IMR-90 (cell line): ENCODE measurements around the gene PPHLN1. TPM values are rescaled to one million over a fixed set of nuclear protein-coding genes. Genes with fewer than 3 reads are reported as not detected.

Experiments used
- ATAC-seq: fragments of 200-7000 bp; cut with Tn5 transposase; 2 replicates; pipeline ENCODE4 v1.9.1; 2020; ENCODE audit warnings: low read depth, mild to moderate bottlenecking, moderate library complexity
- BruUV-seq: library from RNA; stranded (reverse); fragments of 400-500 nt; replicated peaks from 2 replicates; lab custom pipeline; 2021; lab: Mats Ljungman, UMichigan
- CTCF ChIA-PET: fragments of 300-600 bp; formaldehyde crosslinking; extraction: SDS; loops from one replicate; lab custom pipeline; 2021; ENCODE audit warnings: antibody characterized with exemption; lab: Yijun Ruan, JAX
- POLR2A ChIA-PET: fragments of 300-600 bp; sonication (Branson Sonifier 250); formaldehyde crosslinking; loops from one replicate; lab custom pipeline; 2022; ENCODE audit warnings: antibody characterized with exemption; ENCODE audit not compliant: unreplicated experiment; lab: Charles Lee
- DNase-seq: peaks from one replicate; pipeline ENCODE4 v3.0.0; 2013
- H2AFZ ChIP-seq: replicated peaks from 2 replicates; pipeline ENCODE3; 2013; ENCODE audit warnings: low read length, mild to moderate bottlenecking; ENCODE audit not compliant: poor library complexity
- H2AK5ac ChIP-seq: 2 replicates; pipeline ENCODE4 v1.6.1; 2013; ENCODE audit warnings: low read depth, low read length, inconsistent platforms
- H2AK9ac ChIP-seq: replicated peaks from 2 replicates; pipeline ENCODE3; 2013; ENCODE audit warnings: mild to moderate bottlenecking, low read depth, low read length, moderate library complexity; ENCODE audit not compliant: poor library complexity
- H2BK120ac ChIP-seq: 2 replicates; pipeline ENCODE4 v1.6.1; 2013; ENCODE audit warnings: low read depth, low read length, inconsistent platforms
- H2BK15ac ChIP-seq: 3 replicates; pipeline ENCODE4 v1.6.1; 2013; ENCODE audit warnings: low read depth, low read length, inconsistent platforms
- H2BK20ac ChIP-seq: 2 replicates; pipeline ENCODE4 v1.6.1; 2013; ENCODE audit warnings: low read depth, mild to moderate bottlenecking, inconsistent platforms, low read length, moderate library complexity
- H2BK5ac ChIP-seq: 2 replicates; pipeline ENCODE4 v1.6.1; 2013; ENCODE audit warnings: mild to moderate bottlenecking, low read depth, low read length, inconsistent platforms; ENCODE audit not compliant: poor library complexity, severe bottlenecking
- H3K14ac ChIP-seq: replicated peaks from 2 replicates; pipeline ENCODE4 v1.6.1; 2013; ENCODE audit warnings: low read depth, low read length, inconsistent platforms
- H3K18ac ChIP-seq: 2 replicates; pipeline ENCODE4 v1.6.1; 2013; ENCODE audit warnings: low read depth, low read length, control low read depth
- H3K23ac ChIP-seq: 2 replicates; pipeline ENCODE4 v1.6.1; 2013; ENCODE audit warnings: low read depth, low read length, inconsistent platforms
- H3K27ac ChIP-seq: 2 replicates; pipeline ENCODE4 v1.5.1; 2013; ENCODE audit warnings: mild to moderate bottlenecking, control low read depth, low read length; ENCODE audit not compliant: insufficient read depth
- H3K27me3 ChIP-seq: 2 replicates; pipeline ENCODE4 v1.6.1; 2013; ENCODE audit warnings: low read length; ENCODE audit not compliant: control insufficient read depth, insufficient read depth
- H3K36me3 ChIP-seq: 2 replicates; pipeline ENCODE4 v1.6.1; 2013; ENCODE audit warnings: low read length, mixed read lengths; ENCODE audit not compliant: control insufficient read depth, insufficient read depth
- H3K4ac ChIP-seq: 2 replicates; pipeline ENCODE4 v1.6.1; 2013; ENCODE audit warnings: low read depth, low read length, inconsistent platforms
- H3K4me1 ChIP-seq: 2 replicates; pipeline ENCODE4 v1.6.1; 2013; ENCODE audit warnings: low read length, mixed read lengths; ENCODE audit not compliant: control insufficient read depth, insufficient read depth
- H3K4me2 ChIP-seq: 2 replicates; pipeline ENCODE4 v1.6.1; 2013; ENCODE audit warnings: low read depth, mild to moderate bottlenecking, control low read depth, low read length, moderate library complexity
- H3K4me3 ChIP-seq: 2 replicates; pipeline ENCODE4 v1.5.1; 2013; ENCODE audit warnings: low read depth, mild to moderate bottlenecking, control low read depth, low read length, moderate library complexity; ENCODE audit not compliant: insufficient read depth
- H3K56ac ChIP-seq: 2 replicates; pipeline ENCODE4 v1.6.1; 2013; ENCODE audit warnings: low read length, inconsistent platforms; ENCODE audit not compliant: insufficient read depth; ENCODE audit errors: extremely low read depth
- H3K79me1 ChIP-seq, 2 experiments: 2 replicates each; pipeline ENCODE4 v1.6.1; 2013; ENCODE audit warnings: low read length in 2 of 2, inconsistent platforms in 1 of 2, low read depth in 1 of 2
- H3K9ac ChIP-seq: 2 replicates; pipeline ENCODE4 v1.6.1; 2013; ENCODE audit warnings: low read depth, low read length, control low read depth
- H3K9me1 ChIP-seq: 2 replicates; pipeline ENCODE4 v1.6.1; 2013; ENCODE audit warnings: low read length, inconsistent platforms; ENCODE audit not compliant: insufficient read depth
- H3K9me3 ChIP-seq: 2 replicates; pipeline ENCODE4 v1.6.1; 2013; ENCODE audit warnings: low read length; ENCODE audit not compliant: control insufficient read depth, insufficient read depth
- H4K20me1 ChIP-seq: 2 replicates; pipeline ENCODE4 v1.6.1; 2013; ENCODE audit warnings: low read length, inconsistent platforms; ENCODE audit not compliant: insufficient read depth
- H4K5ac ChIP-seq: 2 replicates; pipeline ENCODE4 v1.6.1; 2013; ENCODE audit warnings: mild to moderate bottlenecking, low read depth, low read length, control low read depth
- H4K8ac ChIP-seq, 2 experiments: 2 replicates each; pipeline ENCODE4 v1.6.1; 2013; ENCODE audit warnings: low read depth in 2 of 2, low read length in 2 of 2, control low read depth in 1 of 2, inconsistent platforms in 1 of 2
- H4K91ac ChIP-seq: 2 replicates; pipeline ENCODE4 v1.6.1; 2013; ENCODE audit warnings: low read depth, low read length, inconsistent platforms; ENCODE audit not compliant: insufficient read depth
- BHLHE40 ChIP-seq: fragments of 150-350 bp; IDR thresholded peaks from 2 replicates; pipeline ENCODE4 v1.6.1; 2016; ENCODE audit warnings: mild to moderate bottlenecking, low read depth, low read length
- CEBPB ChIP-seq: IDR thresholded peaks from 2 replicates; pipeline ENCODE4 v1.6.1; 2012; ENCODE audit warnings: low read depth, low read length, improper control_type of control experiment
- CHD1 ChIP-seq: IDR thresholded peaks from 2 replicates; pipeline ENCODE4 v1.6.1; 2012; ENCODE audit warnings: low read depth, low read length, improper control_type of control experiment
- FOS ChIP-seq: fragments of 150-350 bp; IDR thresholded peaks from 2 replicates; pipeline ENCODE4 v1.6.1; 2016; ENCODE audit warnings: low read depth, low read length
- MAFK ChIP-seq: IDR thresholded peaks from 2 replicates; pipeline ENCODE4 v1.6.1; 2012; ENCODE audit warnings: low read depth, low read length, improper control_type of control experiment
- MAZ ChIP-seq: IDR thresholded peaks from 2 replicates; pipeline ENCODE4 v1.6.1; 2012; ENCODE audit warnings: low read depth, mild to moderate bottlenecking, low read length, improper control_type of control experiment, moderate library complexity, borderline replicate concordance
- MXI1 ChIP-seq: IDR thresholded peaks from 2 replicates; pipeline ENCODE4 v1.6.1; 2012; ENCODE audit warnings: low read depth, mild to moderate bottlenecking, low read length, moderate library complexity, borderline replicate concordance
- NFE2L2 ChIP-seq: fragments of 150-350 bp; IDR thresholded peaks from 2 replicates; pipeline ENCODE4 v1.6.1; 2016; ENCODE audit warnings: low read depth, mild to moderate bottlenecking, low read length
- POLR2A ChIP-seq: IDR thresholded peaks from 2 replicates; pipeline ENCODE4 v1.6.1; 2012; ENCODE audit warnings: mild to moderate bottlenecking, low read depth, low read length
- RAD21 ChIP-seq: IDR thresholded peaks from 2 replicates; pipeline ENCODE4 v1.6.1; 2012; ENCODE audit warnings: low read length, improper control_type of control experiment
- RFX5 ChIP-seq: IDR thresholded peaks from 2 replicates; pipeline ENCODE4 v1.8.0; 2012; ENCODE audit warnings: low read depth, mild to moderate bottlenecking, low read length, moderate library complexity
- WGBS, 2 experiments: methylation state at CpG; one replicate each; pipeline versions ENCODE4 v1.1.5 to v1.1.7; 2013; ENCODE audit warnings: missing lambda C conversion rate in 2 of 2; ENCODE audit not compliant: insufficient read length in 1 of 2; ENCODE audit errors: extremely low coverage in 2 of 2; 5-methylcytosine and 5-hydroxymethylcytosine counted together
- dilution Hi-C: fragments of 300-500 bp; cut with HindIII; formaldehyde crosslinking; loops from one replicate; pipeline ENCODE4 v1.14.3; 2018; ENCODE audit warnings: low sequenced_read_pairs; ENCODE audit not compliant: unreplicated experiment
- in situ Hi-C: fragments of 300-500 bp; cut with MboI; formaldehyde crosslinking; loops from 3 replicates; pipeline ENCODE4 v1.14.3; 2019; ENCODE audit warnings: low sequenced_read_pairs, inconsistent platforms, mixed read lengths
- intact Hi-C: fragments of 100-400 bp; cut with micrococcal nuclease; formaldehyde crosslinking; loops from 2 replicates; pipeline ENCODE4 v1.10.0; 2022
- polyA plus RNA-seq, 3 experiments: library from polyadenylated mRNA; depleted of rRNA; stranded (reverse); fragments of >200 nt; gene quantifications; 2 replicates each; pipeline ENCODE4 v1.2.3, GENCODE V29; 2012; ENCODE audit warnings: low replicate concordance in 1 of 3
- total RNA-seq: library from RNA; depleted of rRNA; stranded (reverse); fragments of >200 nt; gene quantifications from 2 replicates; pipeline ENCODE4 v1.2.3, GENCODE V29; 2012
- TF ChIP-seq, protein P1 (sequence below): conservative IDR thresholded peaks from 2 replicates; pipeline ENCODE4 v1.5.1; 2012; ENCODE audit warnings: mild to moderate bottlenecking, low read depth, low read length, improper control_type of control experiment

Gene PPHLN1
- total and polyA plus RNA-seq, 2 of the 4 experiments (the other 2 are of a cell fraction), result 50.7 to 54.3 TPM

DNA sequence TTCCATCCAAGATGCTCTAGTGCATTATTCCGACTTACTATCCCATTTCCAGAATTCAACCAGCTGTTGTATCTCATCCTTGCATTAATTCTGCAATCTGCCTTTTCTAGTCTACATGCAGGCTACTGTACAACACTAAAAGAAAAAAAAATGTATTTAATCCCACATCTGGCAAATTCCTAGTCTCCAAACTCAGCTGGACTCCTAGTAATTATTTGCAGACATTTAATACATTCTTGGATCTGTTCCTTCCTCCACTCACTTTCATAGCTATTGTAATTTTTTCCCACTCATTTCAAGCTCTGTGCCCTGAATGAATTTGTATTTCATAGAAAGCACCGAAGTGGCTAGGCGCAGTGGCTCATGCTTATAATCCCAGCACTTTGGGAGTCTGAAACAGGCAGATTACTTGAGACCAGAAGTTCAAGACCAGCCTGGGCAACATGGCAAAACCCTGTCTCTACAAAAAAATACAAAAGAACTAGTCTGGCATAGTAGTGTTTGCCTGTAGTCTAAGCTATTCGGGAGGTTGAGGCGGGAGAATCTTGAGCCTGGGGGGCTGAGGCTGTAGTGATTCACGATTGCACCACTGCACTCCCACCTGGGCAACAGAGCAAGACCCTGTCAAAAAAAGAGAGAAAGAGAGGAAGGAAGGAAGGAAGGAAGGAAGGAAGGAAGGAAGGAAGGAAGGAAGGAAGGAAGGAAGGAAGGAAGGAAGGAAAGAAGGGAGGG is 48.4 kb upstream of the PPHLN1 start:
- Histone ChIP-seq H3K18ac (no peak overlapping the region), H2BK20ac (no peak overlapping the region), H4K8ac (no peak overlapping the region), H2BK5ac (no peak overlapping the region), H2BK15ac (no peak overlapping the region), H3K4me2 (no peak overlapping the region), H3K9me1 (no peaks in the 10 kb centered on the region), H3K9ac (no peak overlapping the region), H3K79me1 (no peaks in the 10 kb centered on the region), H3K56ac (no peak overlapping the region), H3K9me3 (no peaks in the 10 kb centered on the region), H3K27me3 (peaks cover 3% of the 10 kb centered on the region), H3K14ac (no peak overlapping the region), H2AK5ac (no peak overlapping the region), H3K4me1 (no peaks in the 10 kb centered on the region), H3K23ac (no peak overlapping the region), H3K4ac (no peak overlapping the region), H4K5ac (no peak overlapping the region), H3K36me3 (no peaks in the 10 kb centered on the region), H4K91ac (no peak overlapping the region), H2BK120ac (no peak overlapping the region), H3K4me3 (no peak overlapping the region), H4K20me1 (no peaks in the 10 kb centered on the region), H2AK9ac (no peak overlapping the region), H2AFZ (no peak overlapping the region), H3K27ac (no peak overlapping the region)
- TF ChIP-seq CHD1, result no peak
- no peak for TF ChIP-seq MAFK
- no peak for TF ChIP-seq POLR2A
- no peak for TF ChIP-seq BHLHE40
- TF ChIP-seq, protein P1, sequence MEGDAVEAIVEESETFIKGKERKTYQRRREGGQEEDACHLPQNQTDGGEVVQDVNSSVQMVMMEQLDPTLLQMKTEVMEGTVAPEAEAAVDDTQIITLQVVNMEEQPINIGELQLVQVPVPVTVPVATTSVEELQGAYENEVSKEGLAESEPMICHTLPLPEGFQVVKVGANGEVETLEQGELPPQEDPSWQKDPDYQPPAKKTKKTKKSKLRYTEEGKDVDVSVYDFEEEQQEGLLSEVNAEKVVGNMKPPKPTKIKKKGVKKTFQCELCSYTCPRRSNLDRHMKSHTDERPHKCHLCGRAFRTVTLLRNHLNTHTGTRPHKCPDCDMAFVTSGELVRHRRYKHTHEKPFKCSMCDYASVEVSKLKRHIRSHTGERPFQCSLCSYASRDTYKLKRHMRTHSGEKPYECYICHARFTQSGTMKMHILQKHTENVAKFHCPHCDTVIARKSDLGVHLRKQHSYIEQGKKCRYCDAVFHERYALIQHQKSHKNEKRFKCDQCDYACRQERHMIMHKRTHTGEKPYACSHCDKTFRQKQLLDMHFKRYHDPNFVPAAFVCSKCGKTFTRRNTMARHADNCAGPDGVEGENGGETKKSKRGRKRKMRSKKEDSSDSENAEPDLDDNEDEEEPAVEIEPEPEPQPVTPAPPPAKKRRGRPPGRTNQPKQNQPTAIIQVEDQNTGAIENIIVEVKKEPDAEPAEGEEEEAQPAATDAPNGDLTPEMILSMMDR, result no peak
- no peak for TF ChIP-seq FOS
- no peak for TF ChIP-seq NFE2L2
- TF ChIP-seq RFX5, result no peak
- TF ChIP-seq MXI1, result no peak
- no peak for TF ChIP-seq RAD21
- no peak for TF ChIP-seq MAZ
- no peak for TF ChIP-seq CEBPB
- CTCF ChIA-PET, result no interaction called here
- no peak for DNase-seq
- dilution Hi-C loops (no loop called here), intact Hi-C loops (no loop called here), in situ Hi-C loops (no loop called here)
- POLR2A ChIA-PET, result no interaction called here
- no TSS peak for BruUV-seq
- 43% methylated on average over 1 of the region's 6 CpGs; no CpG with 5 or more reads in 1 of the 2 experiments for WGBS, 2 experiments
- no peak for ATAC-seq
